Ectodermal cell (in vitro differentiated cells): ENCODE measurements around the gene COMT.

Experiments
- H3K27ac ChIP-seq: 2 replicates; pipeline ENCODE4 v1.7.0; 2013; ENCODE audit warnings: mild to moderate bottlenecking, low read depth, low read length; ENCODE audit not compliant: insufficient read depth, poor library complexity, severe bottlenecking
- H3K27me3 ChIP-seq: 2 replicates; pipeline ENCODE4 v1.7.0; 2013; ENCODE audit warnings: mild to moderate bottlenecking, low read length; ENCODE audit not compliant: insufficient read depth, control insufficient read depth, poor library complexity, severe bottlenecking
- H3K36me3 ChIP-seq: one replicate; pipeline ENCODE4 v1.7.0; 2013; ENCODE audit warnings: low read length; ENCODE audit not compliant: control insufficient read depth, insufficient read depth
- H3K4me1 ChIP-seq: one replicate; pipeline ENCODE4 v1.7.0; 2013; ENCODE audit warnings: low read length; ENCODE audit not compliant: control insufficient read depth, insufficient read depth
- H3K4me3 ChIP-seq: 2 replicates; pipeline ENCODE4 v1.7.0; 2013; ENCODE audit warnings: low read depth, low read length, control low read depth; ENCODE audit not compliant: insufficient read depth
- H3K9me3 ChIP-seq: 2 replicates; pipeline ENCODE4 v1.7.0; 2013; ENCODE audit warnings: mild to moderate bottlenecking, low read length, moderate library complexity; ENCODE audit not compliant: control insufficient read depth
- WGBS, 2 experiments: methylation state at CpG; one replicate each; pipeline ENCODE4 v1.1.7; 2013; ENCODE audit warnings: missing lambda C conversion rate in 2 of 2; 5-methylcytosine and 5-hydroxymethylcytosine counted together

COMT gene

DNA sequence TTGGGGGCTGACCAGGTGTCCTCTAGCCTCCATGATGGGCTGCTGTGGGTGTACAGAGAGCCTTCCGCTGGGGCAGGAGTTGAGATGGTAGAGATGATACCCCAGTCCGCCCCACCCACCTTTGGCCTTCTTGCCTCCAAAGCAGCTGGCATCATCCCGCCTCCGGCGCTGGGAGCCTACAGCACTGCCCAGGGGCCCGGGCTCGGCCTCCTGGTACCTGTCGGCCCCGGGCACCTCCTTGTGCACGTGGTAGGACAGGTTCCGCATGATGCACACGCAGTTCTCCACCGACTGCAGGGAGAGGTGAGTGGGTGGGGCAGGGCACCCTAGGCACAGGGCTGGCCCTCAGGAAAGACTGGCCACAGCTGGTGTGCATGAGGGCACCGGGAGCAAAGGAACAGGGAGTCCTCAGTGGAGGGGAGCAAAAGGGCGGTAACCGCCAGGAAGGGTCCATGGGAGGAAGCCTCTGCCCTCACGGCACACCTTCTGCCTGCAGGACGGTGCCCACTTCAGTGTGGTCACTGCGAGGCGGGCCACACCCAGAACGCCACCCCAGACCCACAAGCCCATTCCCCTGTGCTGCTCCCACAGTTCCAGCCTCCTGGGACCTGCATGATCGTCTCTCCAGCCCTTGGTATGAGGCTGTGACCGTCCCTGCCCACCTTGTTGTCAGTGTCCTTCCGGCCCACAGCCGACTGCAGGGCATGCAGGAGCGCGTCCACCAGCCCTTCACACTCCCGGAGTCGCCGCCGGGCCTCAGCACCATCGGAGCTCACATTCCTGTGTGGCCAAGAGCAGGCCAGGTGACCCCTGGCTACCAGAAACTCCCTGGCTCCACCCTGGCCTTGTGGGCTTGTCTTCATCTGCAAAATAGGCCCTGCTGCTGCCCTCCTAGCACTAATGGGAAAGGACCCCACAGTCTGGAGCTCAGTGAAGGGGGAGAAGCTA lies 36.0 kb downstream of the COMT start:
- no peak overlapping the region for H3K27ac ChIP-seq

DNA sequence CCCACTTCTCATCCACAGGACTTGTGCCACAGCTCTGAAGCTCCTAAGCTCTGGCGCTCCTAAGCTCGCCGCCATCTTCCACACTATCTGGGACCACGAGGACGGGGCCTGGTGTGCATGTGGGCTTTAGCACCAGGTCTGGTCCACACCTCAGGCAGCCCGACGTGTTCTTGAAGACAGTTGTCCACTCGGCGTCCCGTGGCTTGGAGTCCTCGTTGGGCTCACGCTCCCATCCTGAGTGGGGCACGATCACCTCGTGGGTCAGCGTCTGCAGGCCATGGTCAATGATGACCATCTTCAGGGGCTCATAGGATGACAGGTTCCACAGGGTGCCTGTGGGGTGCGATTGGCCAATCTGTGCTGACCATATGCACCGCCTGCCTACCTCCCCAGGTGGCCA lies 37.2 kb downstream of the COMT start:
- no peak overlapping the region for H3K4me3 ChIP-seq
- no peaks in the 10 kb centered on the region for H3K27me3 ChIP-seq
- H3K9me3 ChIP-seq, result no peaks in the 10 kb centered on the region
- H3K4me1 ChIP-seq, result peaks cover 16% of the 10 kb centered on the region
- peaks cover 27% of the 10 kb centered on the region for H3K36me3 ChIP-seq
- WGBS, 2 experiments, result 96 to 97% methylated on average over 17 of the region's 17 CpGs
- no peak overlapping the region for H3K27ac ChIP-seq

More for the DNA sequence above, 36.0 kb downstream of the COMT start:
- Histone ChIP-seq H3K4me3 (no peak overlapping the region), H3K4me1 (peaks cover 13% of the 10 kb centered on the region), H3K9me3 (no peaks in the 10 kb centered on the region), H3K36me3 (peaks cover 36% of the 10 kb centered on the region), H3K27me3 (no peaks in the 10 kb centered on the region)
- WGBS, 2 experiments, result 95% methylated on average over 32 of the region's 32 CpGs

DNA sequence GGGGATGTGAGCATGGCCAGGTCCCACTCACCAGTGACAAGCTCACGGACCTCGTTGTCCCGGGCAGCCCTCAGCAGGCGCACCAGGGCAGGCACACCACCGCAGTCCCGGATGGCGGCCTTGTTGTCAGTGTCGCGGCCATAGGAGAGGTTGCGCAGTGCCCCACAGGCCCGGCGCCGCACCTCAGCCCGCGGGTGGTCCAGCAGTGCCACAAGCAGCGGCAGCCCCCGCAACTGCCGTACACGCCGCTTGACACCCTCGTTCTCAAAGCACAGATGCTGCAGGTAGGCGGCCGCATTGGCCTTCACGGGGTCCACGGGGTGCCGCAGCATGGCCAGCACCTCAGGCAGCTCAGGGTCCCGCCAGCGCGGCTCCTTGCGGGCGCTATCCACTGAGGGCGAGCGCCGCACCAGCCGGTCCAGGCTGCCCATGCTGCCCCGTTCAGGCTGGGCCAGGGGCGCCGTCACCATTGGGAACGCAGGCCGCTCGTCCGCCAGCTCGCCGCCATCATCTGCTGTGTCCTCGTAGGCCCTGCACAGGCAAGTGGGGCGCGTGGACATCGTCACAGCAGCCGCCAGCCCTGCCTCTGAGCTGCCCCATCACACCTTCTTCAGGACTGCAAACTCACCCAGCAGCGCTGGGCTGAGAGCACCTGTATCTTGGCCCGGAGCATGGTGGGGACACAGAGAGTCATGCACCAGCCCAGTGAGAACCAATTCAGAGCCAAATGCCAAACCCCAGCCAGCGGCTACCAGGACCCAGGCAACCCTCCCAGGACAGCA lies 38.3 kb downstream of the COMT start:
- 97% methylated on average over 52 of the region's 52 CpGs for WGBS, 2 experiments
- H3K4me3 ChIP-seq, result no peak overlapping the region
- H3K36me3 ChIP-seq, result peaks cover 27% of the 10 kb centered on the region
- H3K9me3 ChIP-seq, result no peaks in the 10 kb centered on the region
- H3K4me1 ChIP-seq, result peaks cover 24% of the 10 kb centered on the region
- no peaks in the 10 kb centered on the region for H3K27me3 ChIP-seq
- no peak overlapping the region for H3K27ac ChIP-seq

DNA sequence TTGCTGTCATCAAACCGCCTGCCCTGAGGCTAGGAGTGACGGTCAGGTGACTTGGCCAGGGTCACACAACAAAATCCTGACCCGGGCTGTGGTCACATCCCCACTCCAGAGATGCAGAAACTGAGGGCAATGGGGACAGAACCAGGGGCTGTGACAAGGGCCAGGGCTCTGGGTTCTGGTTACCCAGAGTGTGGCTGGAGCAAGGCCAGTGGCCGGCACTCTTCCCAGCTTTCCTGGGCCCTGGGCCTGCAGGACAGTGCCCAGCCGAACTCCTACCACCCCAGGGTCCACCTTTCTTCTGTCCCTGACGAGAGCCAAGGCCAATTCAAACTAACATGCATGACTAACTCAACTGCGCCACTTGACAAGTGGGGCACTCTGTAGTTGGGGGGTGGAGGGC lies 39.2 kb downstream of the COMT start:
- no peak overlapping the region for H3K4me3 ChIP-seq
- H3K27me3 ChIP-seq, result no peaks in the 10 kb centered on the region
- H3K27ac ChIP-seq, result no peak overlapping the region
- 91 to 96% methylated on average over 7 of the region's 7 CpGs for WGBS, 2 experiments
- peaks cover 27% of the 10 kb centered on the region for H3K36me3 ChIP-seq
- peaks cover 24% of the 10 kb centered on the region for H3K4me1 ChIP-seq
- H3K9me3 ChIP-seq, result no peaks in the 10 kb centered on the region

DNA sequence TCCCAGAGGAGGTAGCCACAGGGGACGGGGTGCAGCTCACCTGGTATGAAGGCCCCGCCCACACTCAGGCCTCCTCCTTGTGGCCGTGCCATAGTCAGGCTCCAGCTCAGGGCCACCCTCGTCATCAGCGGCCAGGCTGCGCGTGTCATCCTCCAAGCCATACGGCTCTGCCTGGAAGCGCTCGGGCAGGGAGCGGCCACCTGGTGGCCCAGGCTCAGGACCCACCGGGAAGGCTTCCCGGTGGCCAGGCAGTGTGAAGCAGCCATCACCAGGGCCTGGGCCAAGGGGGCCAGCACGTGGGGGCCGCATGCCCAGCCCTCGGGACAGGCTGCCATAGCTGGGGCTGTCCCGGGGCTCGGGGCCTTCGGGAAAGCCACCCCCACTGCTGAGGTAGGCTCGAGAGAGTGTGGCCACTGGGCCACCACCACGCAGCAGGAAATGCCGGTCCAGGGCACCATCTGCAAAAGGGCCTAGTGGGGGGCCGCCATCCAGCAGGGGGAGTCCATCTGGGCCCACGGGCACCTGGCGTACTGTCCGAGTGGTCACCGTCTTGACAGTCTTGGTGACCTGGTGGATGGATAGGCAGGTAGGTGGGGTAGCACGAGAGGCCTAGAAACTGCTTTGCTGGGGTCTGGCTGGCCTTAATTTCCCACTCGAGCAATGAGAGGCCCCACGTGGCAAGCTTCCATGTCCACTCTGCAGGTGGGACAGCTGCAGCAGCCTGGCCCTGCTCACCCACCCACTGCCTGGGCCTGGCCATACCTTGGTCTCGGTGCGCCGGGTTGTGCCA lies 39.8 kb downstream of the COMT start:
- Histone ChIP-seq H3K4me1 (peaks cover 26% of the 10 kb centered on the region), H3K9me3 (no peaks in the 10 kb centered on the region), H3K27ac (no peak overlapping the region), H3K36me3 (peaks cover 27% of the 10 kb centered on the region), H3K4me3 (no peak overlapping the region), H3K27me3 (no peaks in the 10 kb centered on the region)
- 96% methylated on average over 33 of the region's 33 CpGs for WGBS, 2 experiments

DNA sequence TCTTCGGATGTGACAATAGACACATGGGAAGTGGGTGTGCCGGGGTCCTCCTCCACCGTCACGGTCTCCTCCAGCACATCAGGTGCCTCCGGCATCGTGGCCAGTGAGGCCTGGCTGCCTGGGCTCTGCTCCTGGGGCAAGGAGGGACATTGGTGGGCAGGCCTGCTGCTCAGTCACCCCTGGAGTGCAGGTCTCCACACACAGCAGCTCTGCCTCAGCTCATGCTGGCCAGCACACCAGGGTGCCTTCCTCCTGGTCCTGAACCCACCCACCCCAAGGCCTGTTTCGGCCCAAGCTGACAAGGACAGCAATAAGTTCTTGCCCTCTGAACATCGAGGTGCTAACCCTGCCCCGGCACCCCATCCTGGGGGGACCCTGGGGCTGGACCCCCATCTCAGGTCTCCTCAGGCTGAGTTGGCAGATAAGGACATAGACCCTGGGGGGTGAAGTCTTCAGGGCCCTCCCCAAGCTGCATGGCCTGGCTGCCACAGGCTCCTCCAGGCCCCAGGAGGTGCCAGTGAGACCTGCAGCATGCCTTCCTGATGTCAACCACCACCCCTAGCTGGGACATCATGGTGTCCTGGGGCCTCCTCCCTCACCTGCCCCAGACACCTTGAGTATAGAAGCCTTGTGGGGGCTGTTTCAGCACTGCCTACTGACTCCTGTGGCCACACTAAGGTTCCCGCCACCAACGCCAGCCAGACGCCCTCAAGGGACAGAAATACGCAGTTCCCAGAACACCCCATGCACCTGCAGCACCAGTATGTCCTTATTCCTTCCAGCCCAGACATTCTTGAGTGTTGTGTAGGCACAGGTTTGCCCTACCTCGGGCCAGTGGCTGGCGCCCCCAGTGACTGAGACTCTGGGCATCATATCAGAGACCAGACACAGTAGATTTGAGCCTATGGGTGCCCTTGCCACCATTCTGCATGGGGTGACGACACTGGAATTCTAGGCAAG lies 40.7 kb downstream of the COMT start:
- WGBS, 2 experiments, result 95 to 96% methylated on average over 16 of the region's 16 CpGs
- Histone ChIP-seq H3K27me3 (no peaks in the 10 kb centered on the region), H3K27ac (no peak overlapping the region), H3K9me3 (no peaks in the 10 kb centered on the region), H3K4me1 (peaks cover 26% of the 10 kb centered on the region), H3K36me3 (peaks cover 27% of the 10 kb centered on the region), H3K4me3 (no peak overlapping the region)

DNA sequence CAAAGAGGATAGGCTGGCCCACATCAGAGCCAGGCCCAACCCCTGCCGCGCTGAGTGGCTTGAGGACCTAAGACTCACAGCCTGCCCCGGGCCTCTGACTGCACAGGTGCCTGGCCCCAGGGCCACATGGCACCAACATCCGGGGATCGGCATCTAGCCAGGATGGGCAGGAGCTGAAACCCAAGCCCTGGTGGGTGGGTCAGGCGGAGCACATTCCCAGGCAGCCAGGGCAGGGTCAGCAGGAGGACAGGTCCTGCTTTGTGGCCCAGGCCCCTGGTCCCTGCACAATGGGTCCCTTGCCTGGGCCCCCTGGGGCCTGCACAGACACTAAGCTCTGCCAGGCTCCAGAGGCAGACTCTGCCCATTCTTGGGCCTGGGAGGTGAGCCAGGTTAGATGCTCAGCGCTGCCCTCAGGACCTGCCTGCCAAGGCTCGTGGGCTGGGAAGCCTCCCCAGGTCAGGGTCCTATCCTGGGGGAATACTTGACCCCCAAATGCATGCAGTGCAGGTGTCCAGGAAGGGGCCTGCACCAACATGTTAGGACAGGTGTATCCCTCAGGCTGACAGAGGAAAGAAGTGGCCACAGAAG lies 41.5 kb downstream of the COMT start:
- Histone ChIP-seq H3K36me3 (peaks cover 27% of the 10 kb centered on the region), H3K27ac (no peak overlapping the region), H3K4me3 (no peak overlapping the region), H3K27me3 (no peaks in the 10 kb centered on the region), H3K9me3 (no peaks in the 10 kb centered on the region), H3K4me1 (peaks cover 31% of the 10 kb centered on the region)
- 96% methylated on average over 8 of the region's 8 CpGs for WGBS, 2 experiments

DNA sequence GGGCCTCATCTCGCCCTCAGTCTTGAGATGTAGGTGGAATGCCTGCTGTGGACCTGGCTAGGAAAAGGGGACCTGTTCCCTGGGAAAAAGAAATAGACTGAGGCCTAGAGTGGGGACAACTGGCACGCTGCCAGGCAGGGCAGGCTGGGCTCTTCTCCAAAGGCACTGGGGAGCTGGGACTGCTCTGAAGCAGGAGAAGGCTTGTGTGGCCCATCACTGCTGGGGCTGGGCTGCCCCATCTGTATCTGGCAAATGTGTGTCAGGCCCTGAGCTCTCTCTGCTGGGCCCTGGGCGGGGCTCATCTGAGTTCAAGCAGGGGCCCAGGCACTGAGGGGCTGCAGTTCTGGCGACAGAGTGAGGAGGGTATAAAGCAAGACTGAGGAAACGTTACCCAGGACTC lies 42.2 kb downstream of the COMT start:
- WGBS, 2 experiments, result 95 to 97% methylated on average over 4 to 5 of the region's 5 CpGs
- Histone ChIP-seq H3K27me3 (no peaks in the 10 kb centered on the region), H3K27ac (no peak overlapping the region), H3K36me3 (peaks cover 25% of the 10 kb centered on the region), H3K4me1 (peaks cover 33% of the 10 kb centered on the region), H3K9me3 (no peaks in the 10 kb centered on the region), H3K4me3 (no peak overlapping the region)

DNA sequence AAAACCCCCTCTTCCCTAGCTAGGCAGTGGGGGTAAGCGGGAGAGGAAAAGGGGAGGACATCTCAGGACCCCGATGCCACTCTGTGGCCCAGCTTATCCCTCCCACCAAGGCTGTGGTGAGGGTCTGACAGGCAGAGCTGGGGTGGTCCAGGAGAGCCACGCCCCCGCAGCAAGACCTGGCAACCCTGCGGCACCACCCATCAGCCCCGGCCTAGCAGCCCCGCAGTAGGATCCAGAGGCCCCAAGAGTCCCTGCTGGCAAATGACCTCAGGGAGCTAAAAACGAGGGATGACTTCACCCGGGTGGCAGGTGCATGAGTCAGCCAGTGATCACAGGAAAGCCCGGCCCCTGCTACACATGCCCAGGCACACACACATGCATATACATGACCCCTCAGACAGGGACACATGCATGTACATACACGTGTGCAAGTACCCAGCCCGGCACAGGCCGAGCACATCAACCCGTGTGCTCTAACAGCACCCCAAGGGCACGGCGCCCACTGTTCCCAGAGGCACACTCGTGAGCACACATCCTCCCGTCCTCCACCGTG lies 42.7 kb downstream of the COMT start:
- no peak overlapping the region for H3K27ac ChIP-seq
- H3K4me3 ChIP-seq, result no peak overlapping the region
- peaks cover 21% of the 10 kb centered on the region for H3K36me3 ChIP-seq
- 91 to 92% methylated on average over 18 to 19 of the region's 19 CpGs for WGBS, 2 experiments
- peaks cover 33% of the 10 kb centered on the region for H3K4me1 ChIP-seq
- no peaks in the 10 kb centered on the region for H3K9me3 ChIP-seq
- H3K27me3 ChIP-seq, result no peaks in the 10 kb centered on the region
